Heart right ventricle (tissue), 16 donors: ENCODE measurements around the gene MAP3K13. TPM values are rescaled to one million over a fixed set of nuclear protein-coding genes. Genes with fewer than 3 reads are reported as not detected.

Experiments used
- ATAC-seq, 8 donors: fragments of 200-7000 bp; cut with Tn5 transposase; one replicate each; pipeline ENCODE4 v1.9.1; 2020; ENCODE audit warnings: mild to moderate bottlenecking in 8 of 8, moderate library complexity in 8 of 8, moderate number of reproducible peaks in 1 of 8
- DNase-seq, 2 donors: peaks; one replicate each; pipeline ENCODE4 v3.0.0-alpha.2; 2020
- H3K27ac ChIP-seq, 10 donors: fragments of 200-600 bp; sonication (generic) in 2 of 10; one replicate each; pipeline versions ENCODE4 v1.5.0 to v1.8.0; 2020 to 2022; ENCODE audit warnings: mild to moderate bottlenecking in 3 of 10
- H3K27me3 ChIP-seq, 7 donors: fragments of 200-600 bp; one replicate each; pipeline ENCODE4 v1.8.0; 2021 to 2022; ENCODE audit warnings: mild to moderate bottlenecking in 2 of 7
- H3K36me3 ChIP-seq, 9 donors: fragments of 200-600 bp; sonication (generic) in 1 of 9; one replicate each; pipeline versions ENCODE4 v1.5.0 to v1.8.0; 2020 to 2022; ENCODE audit warnings: mild to moderate bottlenecking in 2 of 9
- H3K4me1 ChIP-seq, 9 donors: fragments of 200-600 bp; sonication (generic) in 1 of 9; one replicate each; pipeline versions ENCODE4 v1.5.0 to v1.8.0; 2020 to 2022; ENCODE audit warnings: mild to moderate bottlenecking in 4 of 9
- H3K4me3 ChIP-seq, 10 donors: fragments of 200-600 bp; sonication (generic) in 2 of 10; one replicate each; pipeline versions ENCODE4 v1.5.0 to v1.8.0; 2020 to 2022; ENCODE audit warnings: mild to moderate bottlenecking in 7 of 10, moderate library complexity in 2 of 10
- H3K9me3 ChIP-seq, 11 donors: fragments of 200-600 bp in 10 of 11; sonication (generic) in 2 of 11; one replicate each; pipeline versions ENCODE4 v1.5.0 to v1.8.0; 2013 to 2022; ENCODE audit warnings: mild to moderate bottlenecking in 2 of 11, control low read depth in 1 of 11, moderate library complexity in 1 of 11
- WGBS, 2 donors: extraction: QIAGEN DNeasy Blood & Tissue Kit; methylation state at CpG; one replicate each; pipeline ENCODE4 v1.1.7; 2013; ENCODE audit warnings: inconsistent platforms in 1 of 2; 5-methylcytosine and 5-hydroxymethylcytosine counted together
- intact Hi-C, 10 donors: fragments of 100-400 bp; cut with DNase I; formaldehyde crosslinking; loops; one replicate each; pipeline versions ENCODE4 v1.11.1 to v1.14.2; 2022
- polyA plus RNA-seq, 2 donors: library from polyadenylated mRNA; stranded (reverse); fragments of 200-250 nt; gene quantifications; one replicate each; pipeline ENCODE4 v1.2.3, GENCODE V29; 2013
- total RNA-seq, 10 donors: library from RNA; stranded (reverse); fragmentation: NEBNext Ultra II Directional in 3 of 10; extraction: Animal tissue kit (Norgen Biotek cat#: 25700) in 3 of 10; gene quantifications; one replicate each; pipeline versions ENCODE4 v1.2.1 to v1.2.4, GENCODE V29; 2021 to 2023
- TF ChIP-seq, protein P1 (sequence below), 9 donors: fragments of 200-600 bp; sonication (generic) in 2 of 9; IDR thresholded peaks; one replicate each; pipeline versions ENCODE4 v1.5.0 to v1.8.0; 2021 to 2022; ENCODE audit warnings: antibody characterized with exemption in 9 of 9, mild to moderate bottlenecking in 5 of 9, moderate library complexity in 1 of 9
- donor health status: Arrhythmogenic right ventricular cardiomyopathy.
- donor health status: ischemic (EF 13 %, LVEDD 7.1; RV severe dilation, severe dysfunction).
- donor health status: healthy with polysubstance abuse.
- donor health status: DM: no; HTN: yes; CAD: no.
- donor health status: DM: no; HTN: no; CAD: no.
- donor health status: ischemic (EF 25% LVEDD 6.9; RV normal size, moderate dysfunction).
- donor health status: ischemic (EF 25% LVEDD 5.7; RV mildly dilated, moderate dysfunction).
- donor health status: healthy.
- donor health status: DM: yes; HTN: yes; CAD: no.
- donor health status: Ischemic cardiomyopathy.
- donor health status: ischemic (EF 35%, LVEDD 5.7; RV mildly dilated, moderate dysfunction).
- donor health status: nonischemic (EF 11% LVEDD 7.7; RV severe dilation, severe dysfunction).
- donor health status: DM: yes; HTN: yes; CAD: no.
- donor health status: PGD.
- donor health status: ischemic (EF 29% LVEDD 5.4; RV normal size, mild dysfunction).
- donor health status: nonischemic (EF 23%, LVEDD 6.1; RV moderate dilation, normal function).

The MAP3K13 gene
- total and polyA plus RNA-seq, 12 donors: 7.1 to 14.9 (median 10.5) TPM

DNA sequence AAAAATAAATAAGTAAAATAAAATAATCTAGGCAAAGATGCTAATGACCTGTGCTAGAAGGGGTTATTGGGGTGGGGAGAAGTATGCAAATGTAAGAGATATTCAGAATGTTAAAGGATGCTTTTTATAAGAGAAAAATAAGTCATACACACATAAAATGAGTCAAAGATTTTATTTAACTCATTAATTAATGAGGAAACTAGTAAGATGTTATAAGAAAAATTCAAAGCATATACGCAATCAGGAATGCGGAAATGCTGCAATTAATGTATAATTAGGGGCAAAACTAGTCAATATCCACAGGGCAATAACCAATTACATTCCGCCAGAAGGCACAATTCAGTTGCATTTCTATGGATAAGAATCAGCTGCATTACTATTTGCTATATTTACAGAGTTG is 30.1 kb downstream of the MAP3K13 start:
- no peak for DNase-seq
- no peak overlapping the region for H3K4me3 ChIP-seq
- intact Hi-C loops: loop anchor here in 1 of 10 donors (5.0 kb wide), 1 partner anchor 196 kb away; no protein-coding TSS in a partner anchor
- WGBS, 2 donors: 97 to 99% methylated on average over 3 of the region's 3 CpGs
- H3K9me3 ChIP-seq: no peaks in the 10 kb centered on the region
- no peaks in the 10 kb centered on the region for H3K27me3 ChIP-seq
- H3K27ac ChIP-seq: no peak overlapping the region
- ATAC-seq: no peak
- H3K36me3 ChIP-seq: no peaks in the 10 kb centered on the region
- no peaks in the 10 kb centered on the region for H3K4me1 ChIP-seq
- TF ChIP-seq, protein P1, sequence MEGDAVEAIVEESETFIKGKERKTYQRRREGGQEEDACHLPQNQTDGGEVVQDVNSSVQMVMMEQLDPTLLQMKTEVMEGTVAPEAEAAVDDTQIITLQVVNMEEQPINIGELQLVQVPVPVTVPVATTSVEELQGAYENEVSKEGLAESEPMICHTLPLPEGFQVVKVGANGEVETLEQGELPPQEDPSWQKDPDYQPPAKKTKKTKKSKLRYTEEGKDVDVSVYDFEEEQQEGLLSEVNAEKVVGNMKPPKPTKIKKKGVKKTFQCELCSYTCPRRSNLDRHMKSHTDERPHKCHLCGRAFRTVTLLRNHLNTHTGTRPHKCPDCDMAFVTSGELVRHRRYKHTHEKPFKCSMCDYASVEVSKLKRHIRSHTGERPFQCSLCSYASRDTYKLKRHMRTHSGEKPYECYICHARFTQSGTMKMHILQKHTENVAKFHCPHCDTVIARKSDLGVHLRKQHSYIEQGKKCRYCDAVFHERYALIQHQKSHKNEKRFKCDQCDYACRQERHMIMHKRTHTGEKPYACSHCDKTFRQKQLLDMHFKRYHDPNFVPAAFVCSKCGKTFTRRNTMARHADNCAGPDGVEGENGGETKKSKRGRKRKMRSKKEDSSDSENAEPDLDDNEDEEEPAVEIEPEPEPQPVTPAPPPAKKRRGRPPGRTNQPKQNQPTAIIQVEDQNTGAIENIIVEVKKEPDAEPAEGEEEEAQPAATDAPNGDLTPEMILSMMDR (IDR thresholded peaks at IDR 0.05): no peak

DNA sequence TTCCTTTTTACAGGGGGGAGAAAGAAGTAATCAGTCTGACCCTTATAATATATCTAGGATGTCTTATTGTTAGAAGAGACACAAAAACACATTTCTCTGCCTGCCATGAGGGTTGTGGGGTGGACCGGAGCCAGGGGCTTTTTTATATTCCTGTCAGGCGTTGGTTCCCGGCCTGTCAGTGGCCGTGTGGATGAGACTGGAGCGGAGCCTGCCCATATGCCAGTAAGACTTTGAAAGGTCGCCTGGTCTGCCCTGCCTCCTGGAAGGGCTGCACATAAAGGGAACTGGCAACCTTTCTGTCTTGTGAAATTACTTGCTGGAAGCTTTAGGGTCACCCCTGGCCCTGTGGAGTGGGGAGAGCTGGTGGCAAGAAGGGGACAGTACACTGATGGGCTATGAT is 34.7 kb downstream of the MAP3K13 start:
- intact Hi-C loops: no loop called here
- Histone ChIP-seq H3K4me1 (peaks cover 0 to 4% (median 2%) of the 10 kb centered on the region in 9 donors), H3K9me3 (no peaks in the 10 kb centered on the region), H3K27me3 (no peaks in the 10 kb centered on the region), H3K27ac (peak overlapping the region in 1 of 10 donors; percentile 31), H3K36me3 (no peaks in the 10 kb centered on the region), H3K4me3 (no peak overlapping the region)
- TF ChIP-seq, protein P1 (IDR thresholded peaks at IDR 0.05): no peak
- DNase-seq (peak; percentile 20 to 23), ATAC-seq (peak in 7 of 8 donors; percentile 33 to 94 (median 55))
- WGBS, 2 donors: 65 to 66% methylated on average over 6 of the region's 6 CpGs

DNA sequence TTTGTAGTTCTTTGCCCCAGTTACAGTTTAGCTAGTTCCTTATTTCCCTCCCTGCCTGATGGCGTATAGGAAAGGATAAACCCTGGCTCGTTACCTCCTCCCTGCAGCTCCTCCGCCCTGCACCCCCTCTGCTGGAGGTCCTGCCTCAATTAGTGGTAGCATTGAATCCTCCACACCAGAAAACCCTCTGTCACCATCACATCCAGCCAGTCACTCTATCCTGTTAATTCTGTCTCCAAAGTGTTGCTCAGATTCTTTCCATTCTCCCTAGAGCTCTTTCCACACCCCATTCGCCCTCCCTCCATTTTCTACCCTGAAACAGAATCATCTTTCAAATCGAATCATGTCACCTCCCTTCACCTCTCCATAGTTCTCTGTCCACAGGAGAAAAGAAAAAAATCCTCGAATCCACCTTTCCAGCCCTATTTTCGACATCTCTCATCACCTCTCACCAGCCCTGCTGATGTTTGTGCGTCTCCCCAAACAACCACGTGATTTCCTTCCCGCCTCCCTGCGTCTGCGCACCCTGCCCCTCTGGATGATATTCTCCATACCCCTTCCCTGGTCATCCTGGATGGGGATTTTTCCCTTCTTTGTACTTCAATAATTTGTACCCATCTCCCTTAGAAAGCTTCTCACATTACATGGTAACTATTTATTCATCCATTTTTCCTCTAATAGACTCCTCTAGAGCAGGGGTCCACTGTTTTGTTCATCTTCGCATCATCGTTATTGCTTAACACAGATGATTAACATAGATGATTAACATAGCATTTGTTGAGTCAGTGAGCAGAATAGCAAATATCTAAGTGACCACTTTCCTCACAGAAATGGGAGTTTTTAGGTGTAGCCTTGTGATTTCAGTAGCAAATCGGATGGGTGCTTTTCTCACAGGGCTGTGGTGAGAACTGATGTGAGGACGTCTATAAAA is 37.1 kb downstream of the MAP3K13 start:
- DNase-seq: no peak
- Histone ChIP-seq H3K4me3 (no peak overlapping the region), H3K36me3 (no peaks in the 10 kb centered on the region), H3K27me3 (no peaks in the 10 kb centered on the region), H3K9me3 (no peaks in the 10 kb centered on the region), H3K27ac (no peak overlapping the region), H3K4me1 (peaks cover 0 to 9% (median 5%) of the 10 kb centered on the region in 9 donors)
- ATAC-seq: no peak
- TF ChIP-seq, protein P1 (IDR thresholded peaks at IDR 0.05): no peak
- 83 to 85% methylated on average over 16 of the region's 16 CpGs for WGBS, 2 donors
- intact Hi-C loops: no loop called here

DNA sequence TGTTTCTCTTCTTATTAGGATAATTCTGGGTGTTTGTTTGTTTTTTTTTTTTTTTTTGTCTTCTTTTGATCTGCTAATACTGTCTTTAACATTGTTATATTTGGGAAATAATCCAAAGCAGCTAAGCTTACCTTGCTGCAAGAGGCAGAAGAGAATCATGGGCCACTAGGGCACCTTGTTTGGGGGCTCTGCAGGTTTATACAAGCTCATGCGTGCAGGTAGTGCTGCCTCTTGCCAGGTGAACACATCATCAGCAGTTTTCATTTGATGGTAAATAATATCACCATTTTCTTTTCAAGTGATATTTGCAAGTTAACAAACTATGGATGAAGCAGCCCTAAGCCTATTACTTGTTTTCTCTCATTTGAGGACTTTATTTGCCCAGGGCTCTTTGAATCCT is 37.9 kb downstream of the MAP3K13 start:
- TF ChIP-seq, protein P1 (IDR thresholded peaks at IDR 0.05): no peak
- Histone ChIP-seq H3K4me1 (peaks cover 0 to 9% (median 5%) of the 10 kb centered on the region in 9 donors), H3K27me3 (no peaks in the 10 kb centered on the region), H3K27ac (no peak overlapping the region), H3K36me3 (no peaks in the 10 kb centered on the region), H3K4me3 (no peak overlapping the region), H3K9me3 (no peaks in the 10 kb centered on the region)
- WGBS, 2 donors: 96 to 100% methylated on average over 1 of the region's 1 CpG
- ATAC-seq: no peak
- intact Hi-C loops: no loop called here
- DNase-seq: no peak
